G401 (cell line): Measurements from ENCODE around the gene SIGLEC5. TPM values are rescaled to one million over a fixed set of nuclear protein-coding genes. Genes with fewer than 3 reads are reported as not detected.

Source experiments
- DNase-seq: peaks from one replicate; pipeline ENCODE4 v3.0.0-alpha.2; 2015; ENCODE audit warnings: low spot score
- in situ Hi-C: cut with HindIII; loops from 2 replicates; pipeline ENCODE4 v1.10.0; 2016; ENCODE audit warnings: low sequenced_read_pairs, mixed read lengths
- total RNA-seq: library from RNA; depleted of rRNA; stranded (reverse); fragments of >200 nt; shearing (Covaris generic); gene quantifications from 2 replicates; pipeline ENCODE4 v1.2.3, GENCODE V29; 2014

SIGLEC5 gene
- total RNA-seq, 1 experiment from 2014 or later: not detected

- peak; percentile 98 for DNase-seq
- in situ Hi-C loops: no loop called here
Measured at GRCh38 chr19:51593969-51594773, 36.0 kb downstream of the SIGLEC5 start.

DNA sequence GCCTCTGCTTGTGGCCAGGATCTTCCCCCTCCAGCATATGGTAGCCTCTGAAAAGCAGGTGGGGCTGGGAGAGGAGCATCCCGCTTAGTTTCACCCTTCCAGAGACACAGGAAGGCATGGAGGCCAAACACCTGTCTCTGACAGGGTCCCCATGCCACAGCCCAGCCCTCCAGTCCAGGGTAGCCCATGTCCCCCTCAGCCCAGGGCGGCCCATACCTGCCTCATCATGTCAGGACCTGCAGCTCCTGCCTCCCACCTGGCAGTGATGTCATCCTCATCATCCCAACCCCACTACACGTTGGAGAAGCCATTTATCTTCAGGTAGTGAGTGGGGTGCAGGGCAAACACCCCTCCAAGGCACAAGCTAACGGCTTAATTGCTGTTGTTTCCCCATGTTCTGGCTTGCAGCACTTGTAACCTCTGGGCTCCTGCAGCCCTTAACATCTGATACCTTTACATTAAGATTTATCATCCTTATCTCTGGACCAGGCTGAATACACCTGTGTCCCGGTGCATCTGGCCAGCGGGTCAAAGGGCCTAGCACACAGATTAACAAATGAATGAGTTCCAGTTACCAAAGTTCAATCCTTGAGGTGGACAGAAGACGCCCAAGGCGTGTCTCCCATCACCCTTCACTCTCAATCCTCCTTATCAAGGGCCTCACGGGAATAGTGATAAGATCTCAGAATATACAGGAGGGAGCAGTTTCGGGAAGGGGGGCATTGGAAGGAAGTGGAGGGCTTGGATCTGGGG lies 36.9 kb downstream of the SIGLEC5 start:
- DNase-seq: peak; percentile 1
- in situ Hi-C loops: no loop called here

- in situ Hi-C loops: no loop called here
- DNase-seq: no peak
Measured at GRCh38 chr19:51592521-51592920, 37.7 kb downstream of the SIGLEC5 start.

GRCh38 chr19:51590441-51590840 lies 39.8 kb downstream of the SIGLEC5 start:
- DNase-seq: no peak
- in situ Hi-C loops: no loop called here

DNA sequence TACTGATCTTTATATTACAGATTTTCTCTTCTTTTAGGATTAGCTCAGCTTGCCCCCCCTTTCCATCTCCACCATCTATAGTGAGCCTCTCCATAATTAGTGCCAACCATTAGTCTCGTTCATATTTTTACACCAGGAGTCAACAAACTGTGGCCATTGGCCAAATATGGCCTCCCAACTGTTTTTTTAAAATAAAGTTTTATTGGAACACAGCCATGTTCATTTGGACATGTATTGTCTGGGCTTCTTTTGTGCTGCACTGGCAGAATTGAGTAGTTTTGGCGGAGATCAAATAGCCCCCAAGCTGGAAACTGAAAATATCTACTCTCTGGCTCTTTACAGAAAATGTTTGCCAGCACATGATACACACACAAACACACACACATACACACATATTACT lies 40.7 kb downstream of the SIGLEC5 start:
- no peak for DNase-seq
- in situ Hi-C loops: no loop called here

GRCh38 chr19:51587264-51588191 lies 42.7 kb downstream of the SIGLEC5 start:
- in situ Hi-C loops: no loop called here
- DNase-seq: no peak

GRCh38 chr19:51586799-51587198 lies 43.4 kb downstream of the SIGLEC5 start:
- DNase-seq: no peak
- in situ Hi-C loops: no loop called here

DNA sequence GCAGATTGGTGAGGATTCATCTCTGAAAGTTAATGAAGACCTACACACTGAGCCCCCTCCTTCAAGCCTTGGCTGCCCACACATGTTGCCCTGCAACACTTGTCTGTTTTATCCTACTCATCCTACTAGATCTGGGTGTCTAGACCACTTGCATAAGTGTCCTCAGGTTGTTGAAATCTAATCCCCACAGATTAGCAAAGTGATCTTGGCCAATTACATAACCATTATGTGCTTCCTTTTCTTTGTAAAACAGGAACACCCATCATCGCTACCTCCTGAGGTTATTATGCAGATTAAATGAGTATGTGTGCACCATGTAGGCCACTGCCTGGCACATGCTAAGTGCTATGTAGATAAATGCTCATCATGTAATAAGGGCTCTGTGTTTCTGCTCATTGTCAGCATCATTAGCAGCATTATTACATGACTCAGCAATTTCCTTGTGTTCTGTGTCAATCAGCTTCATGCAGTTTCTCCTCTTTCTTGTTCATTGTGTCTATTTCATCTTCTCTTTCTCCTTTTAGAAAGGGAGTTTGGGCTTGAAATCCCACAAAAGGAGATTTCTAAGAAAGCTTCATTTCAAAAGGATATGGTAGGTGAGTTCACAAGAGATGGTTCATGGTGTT lies 44.0 kb downstream of the SIGLEC5 start:
- DNase-seq: no peak
- in situ Hi-C loops: no loop called here

GRCh38 chr19:51576850-51577249 lies 53.4 kb downstream of the SIGLEC5 start:
- no peak for DNase-seq
- in situ Hi-C loops: no loop called here

DNA sequence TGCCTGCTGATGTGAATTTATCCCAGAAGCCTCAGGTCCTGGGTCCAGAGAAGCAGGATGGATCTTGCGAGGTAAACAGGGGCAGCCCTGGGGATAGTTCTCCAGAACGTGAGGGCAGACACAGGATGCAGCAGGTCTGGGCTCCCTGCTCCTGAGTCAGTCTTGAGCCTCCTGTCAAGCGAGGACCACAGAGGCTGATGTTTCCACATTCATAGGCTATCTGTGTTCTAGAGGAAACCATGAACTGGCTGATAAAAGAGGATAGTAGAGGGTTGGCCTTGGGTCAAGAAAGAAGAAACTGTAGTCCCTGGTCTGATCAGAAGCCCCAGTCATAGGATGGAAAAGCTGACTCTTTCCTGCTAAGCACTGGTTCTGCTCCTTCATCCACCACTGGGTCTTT lies 56.9 kb downstream of the SIGLEC5 start:
- in situ Hi-C loops: no loop called here
- DNase-seq: no peak

DNA sequence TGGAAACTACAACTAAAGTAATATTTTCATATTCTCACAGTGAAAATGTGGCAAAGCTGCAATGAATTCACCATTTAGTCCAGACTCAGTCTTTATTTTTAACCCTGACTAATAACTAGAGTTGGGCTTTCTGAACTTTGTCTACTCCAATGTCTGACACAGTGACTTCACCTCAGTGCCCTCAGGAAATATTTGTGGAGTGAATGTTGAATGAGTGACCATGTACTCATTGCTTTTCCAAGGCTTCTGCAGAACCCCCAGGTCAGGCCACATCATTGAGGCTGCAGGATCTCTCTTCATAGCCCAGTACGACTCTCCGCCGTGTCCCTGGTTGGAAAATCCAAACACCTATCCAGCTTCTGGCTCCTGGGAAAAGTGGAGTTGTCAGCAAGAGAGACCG lies 57.3 kb downstream of the SIGLEC5 start:
- no peak for DNase-seq

DNA sequence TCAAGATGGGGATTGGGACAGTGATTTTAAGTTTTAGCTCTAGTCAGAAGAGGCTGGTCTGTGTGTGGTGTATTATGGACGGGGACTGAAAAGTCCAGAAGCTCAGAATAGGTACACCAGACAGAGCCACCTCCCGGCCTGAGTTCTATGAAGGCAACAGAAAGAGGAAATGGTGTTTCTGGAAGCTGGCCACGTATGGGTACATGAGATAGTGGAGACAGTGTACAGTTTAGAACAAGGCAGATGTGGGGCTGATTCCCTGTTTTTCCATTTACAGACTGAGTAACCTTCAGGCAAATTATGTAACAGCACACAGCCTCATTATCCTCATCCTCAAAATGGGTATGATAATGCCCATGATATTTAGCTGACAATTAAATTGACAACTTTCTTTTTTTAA lies 57.8 kb downstream of the SIGLEC5 start:
- no peak for DNase-seq
- in situ Hi-C loops: no loop called here

More for the DNA sequence above, 57.3 kb downstream of the SIGLEC5 start:
- in situ Hi-C loops: no loop called here

DNA sequence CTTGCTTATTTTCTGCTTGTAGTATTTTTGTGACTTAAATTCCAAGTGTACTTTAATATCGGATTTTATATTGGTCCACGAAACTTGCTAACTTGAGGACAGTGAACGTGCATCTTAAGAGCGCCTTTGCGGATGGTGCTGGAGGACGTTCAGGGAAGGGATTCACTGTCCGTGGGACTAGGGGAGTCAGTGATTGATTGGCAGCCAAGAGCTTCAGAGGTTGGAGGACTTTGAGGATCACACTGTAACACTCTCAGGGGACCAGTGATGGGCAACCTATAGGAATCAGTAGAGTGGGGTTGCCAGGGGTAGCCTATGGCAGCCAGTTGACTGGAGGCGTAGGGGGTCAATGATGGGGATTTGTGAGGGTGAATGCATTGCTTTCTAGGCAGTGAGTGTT lies 58.6 kb downstream of the SIGLEC5 start:
- DNase-seq: peak; percentile 1
- in situ Hi-C loops: no loop called here

DNA sequence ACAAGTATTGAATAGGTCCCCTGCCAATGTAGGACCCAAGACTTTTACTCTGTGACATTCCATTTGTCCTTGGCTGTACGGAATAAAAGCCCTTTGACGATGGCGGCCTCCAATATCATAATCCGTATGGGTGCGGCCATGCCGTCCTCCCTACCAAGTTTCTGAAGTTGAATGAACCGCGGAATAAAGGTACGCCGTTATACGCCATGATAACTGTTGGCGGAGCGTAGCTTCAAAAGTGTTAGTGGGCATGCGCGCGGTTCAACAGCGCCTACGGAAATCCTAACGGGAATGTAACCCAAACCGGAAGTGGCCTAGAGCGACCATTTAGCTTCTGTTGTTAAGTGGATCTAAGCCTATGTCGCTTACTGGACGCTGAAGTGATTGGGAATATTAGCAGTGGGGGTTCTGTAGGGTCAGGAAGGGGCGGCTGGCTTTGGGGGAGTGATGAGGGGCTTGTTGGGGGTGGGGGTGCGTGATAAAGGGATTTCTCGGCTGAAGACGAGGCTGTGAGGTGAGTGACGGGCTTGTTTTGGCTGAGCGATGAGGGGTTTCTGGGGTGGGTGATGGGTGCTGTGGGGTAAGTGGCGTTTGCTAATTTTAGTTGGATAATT lies 59.1 kb downstream of the SIGLEC5 start, which contains the start of gene ZNF175:
Gene ZNF175 (plus strand): TSS at position 322 of the 614 bp plus-strand sequence. CDS start 2,047 bp downstream, outside the sequence.
- in situ Hi-C loops: no loop called here
- peak; percentile 99 for DNase-seq

- DNase-seq: no peak
Measured at GRCh38 chr19:51568456-51568855, 61.7 kb downstream of the SIGLEC5 start.

GRCh38 chr19:51567583-51567982 lies 62.6 kb downstream of the SIGLEC5 start:
- in situ Hi-C loops: no loop called here
- DNase-seq: no peak

More at GRCh38 chr19:51568456-51568855, 61.7 kb downstream of the SIGLEC5 start:
- in situ Hi-C loops: no loop called here

GRCh38 chr19:51566489-51567100 lies 63.6 kb downstream of the SIGLEC5 start:
- in situ Hi-C loops: no loop called here
- DNase-seq: no peak

- in situ Hi-C loops: no loop called here
- no peak for DNase-seq
Measured at GRCh38 chr19:51565583-51565982, 64.6 kb downstream of the SIGLEC5 start.
